HEK293 (cell line): ENCODE data around the gene NCCRP1.

Source experiments
- AEBP2 ChIP-seq: fragments of 450-650 bp; formaldehyde crosslinking; IDR thresholded peaks from 2 replicates; pipeline ENCODE4 v1.5.1; 2016; ENCODE audit warnings: missing biosample characterization, missing genetic modification characterization, borderline replicate concordance
- CTCF ChIP-seq: fragments of 450-650 bp; formaldehyde crosslinking; IDR thresholded peaks from 2 replicates; pipeline ENCODE4 v1.5.1; 2016; ENCODE audit warnings: missing biosample characterization, missing genetic modification characterization
- PBX3 ChIP-seq: sonication (generic); formaldehyde crosslinking; IDR thresholded peaks from 2 replicates; pipeline ENCODE4 v1.8.1; 2022; ENCODE audit warnings: mild to moderate bottlenecking, moderate library complexity, missing genetic modification reagents
- SALL2 ChIP-seq: fragments of 450-650 bp; formaldehyde crosslinking; IDR thresholded peaks from 2 replicates; pipeline ENCODE4 v1.5.0; 2017; ENCODE audit warnings: missing biosample characterization, mild to moderate bottlenecking, missing genetic modification characterization, borderline replicate concordance
- ZBTB11 ChIP-seq: fragments of 450-650 bp; formaldehyde crosslinking; conservative IDR thresholded peaks from 2 replicates; pipeline ENCODE4 v1.5.1; 2016; ENCODE audit warnings: low read depth, missing biosample characterization, missing genetic modification characterization
- ZNF138 ChIP-seq: fragments of 450-650 bp; formaldehyde crosslinking; IDR thresholded peaks from 2 replicates; pipeline ENCODE4 v1.5.1; 2016; ENCODE audit warnings: missing biosample characterization, missing genetic modification characterization, borderline replicate concordance
- ZNF274 ChIP-seq, 2 experiments: fragments of 200-500 bp in 1 of 2; fragments of 450-650 bp in 1 of 2; sonication (Bioruptor generic) in 1 of 2; formaldehyde crosslinking in 1 of 2; IDR thresholded peaks; 2 replicates each; pipeline versions ENCODE4 v1.5.1 to v1.6.1; 2014 to 2016; ENCODE audit warnings: borderline replicate concordance in 1 of 2, inconsistent platforms in 1 of 2, low read length in 1 of 2, missing biosample characterization in 1 of 2, missing genetic modification characterization in 1 of 2
- ZNF311 ChIP-seq: fragments of 450-650 bp; formaldehyde crosslinking; IDR thresholded peaks from 2 replicates; pipeline ENCODE4 v1.5.1; 2017; ENCODE audit warnings: missing biosample characterization, missing genetic modification characterization, borderline replicate concordance
- ZNF707 ChIP-seq: fragments of 450-650 bp; formaldehyde crosslinking; IDR thresholded peaks from 2 replicates; pipeline ENCODE4 v1.5.1; 2016; ENCODE audit warnings: missing biosample characterization, missing genetic modification characterization
- ZSCAN4 ChIP-seq: fragments of 450-650 bp; formaldehyde crosslinking; IDR thresholded peaks from 2 replicates; pipeline ENCODE4 v1.5.1; 2017; ENCODE audit warnings: missing biosample characterization, missing genetic modification characterization

GRCh38 chr19:39154629-39155100, 42.1 kb upstream of the NCCRP1 start:
- TF ChIP-seq CTCF (tag by site-specific recombination) (no peak), AEBP2 (tag by site-specific recombination) (no peak), ZNF707 (no peak), ZNF311 (tag by site-specific recombination) (no peak), PBX3 (CRISPR knock-in tag) (no peak), ZNF274 (IDR thresholded peaks at IDR 0.05; ENCODE audit: low read length) (no peak), ZNF274 (tag by site-specific recombination; IDR thresholded peaks at IDR 0.05; ENCODE audit: borderline replicate concordance) (no peak), ZBTB11 (tag by site-specific recombination) (no peak), SALL2 (tag by site-specific recombination) (no peak), ZNF138 (tag by site-specific recombination) (no peak), ZSCAN4 (tag by site-specific recombination) (no peak)
